Stimulated activated naive CD4-positive, alpha-beta T cell (primary cell): Measurements from ENCODE around the gene TCEAL5.
"Not testable (repeated sequence)": the region's sequence is repeated elsewhere in the genome, so short reads cannot be mapped to it uniquely, and the experiment has no call there.

ENCODE experiments used
- DNase-seq, 6 experiments: peaks; one replicate each; lab custom pipeline; 2025; lab: John Stamatoyannopoulos, UW

Gene TCEAL5

GRCh38 chrX:103234869-103235268 lies 41.7 kb downstream of the TCEAL5 start:
- DNase-seq = no peak

GRCh38 chrX:103233263-103233662 lies 43.3 kb downstream of the TCEAL5 start:
- DNase-seq = no peak

- not testable (repeated sequence) for DNase-seq
Observed at GRCh38 chrX:103225918-103226317, 50.6 kb downstream of the TCEAL5 start.
